HCT116 (cell line): Measurements from ENCODE around the gene SEPTIN2. TPM values are rescaled to one million over a fixed set of nuclear protein-coding genes. Genes with fewer than 3 reads are reported as not detected.
"Not testable (repeated sequence)": the region's sequence is repeated elsewhere in the genome, so short reads cannot be mapped to it uniquely, and the experiment has no call there.

Source experiments
- ATAC-seq: fragments of 200-7000 bp; cut with Tn5 transposase; 2 replicates; pipeline ENCODE4 v1.9.1; 2020; ENCODE audit warnings: mild to moderate bottlenecking, moderate library complexity
- BruUV-seq: library from RNA; stranded (reverse); fragments of 400-500 nt; replicated peaks from 2 replicates; lab custom pipeline; 2021; lab: Mats Ljungman, UMichigan
- CTCF ChIA-PET: fragments of 300-600 bp; sonication (Branson Sonifier 250); formaldehyde crosslinking; loops from one replicate; lab custom pipeline; 2021; ENCODE audit warnings: antibody characterized with exemption; lab: Charles Lee
- POLR2A ChIA-PET: fragments of 300-600, 350-600 bp; sonication (Branson Sonifier 250); formaldehyde crosslinking; loops from one replicate; lab custom pipeline; 2021; ENCODE audit warnings: antibody characterized with exemption; lab: Charles Lee
- RAD21 ChIA-PET, 2 experiments: fragments of 300-600 bp; sonication (Branson Sonifier 250); formaldehyde crosslinking; loops; one replicate each; lab custom pipeline; 2023; ENCODE audit warnings: low total read pairs in 2 of 2; ENCODE audit not compliant: uncharacterized antibody in 2 of 2, unreplicated experiment in 2 of 2, low non-redundant PET in 1 of 2; lab: Charles Lee
- DNase-seq: peaks from one replicate; pipeline ENCODE4 v3.0.0-alpha.2; 2010; ENCODE audit warnings: low read depth, low spot score
- H2AFZ ChIP-seq: fragments of 200-600 bp; shearing (Covaris generic), sonication (generic); 2 replicates; pipeline ENCODE4 v1.6.1; 2017; ENCODE audit warnings: low read depth, mixed run types, mixed read lengths, antibody characterized with exemption, low read length; ENCODE audit not compliant: poor library complexity, severe bottlenecking
- H3K27ac ChIP-seq: 2 replicates; pipeline ENCODE4 v1.5.1; 2012; ENCODE audit warnings: low read depth, low read length
- H3K27me3 ChIP-seq: fragments of 200-600 bp; sonication (generic); 2 replicates; pipeline ENCODE4 v1.6.1; 2016; ENCODE audit warnings: mixed run types, low read length, mixed read lengths; ENCODE audit not compliant: insufficient read depth
- H3K36me3 ChIP-seq, 2 experiments: fragments of 200-500 bp in 1 of 2; fragments of 200-600 bp in 1 of 2; sonication (Bioruptor generic) in 1 of 2; sonication (generic) in 1 of 2; 2 replicates each; pipeline versions ENCODE4 v1.5.1 to v1.6.1; 2014 to 2016; ENCODE audit warnings: low read length in 2 of 2, inconsistent platforms in 1 of 2, mixed read lengths in 1 of 2, mixed run types in 1 of 2; ENCODE audit not compliant: insufficient read depth in 2 of 2, control insufficient read depth in 1 of 2
- H3K4me1 ChIP-seq, 2 experiments: fragments of 200-600 bp in 1 of 2; sonication (generic) in 1 of 2; 2 replicates each; pipeline versions ENCODE4 v1.5.1 to v1.6.1; 2012 to 2017; ENCODE audit warnings: low read length in 2 of 2, inconsistent platforms in 1 of 2, mild to moderate bottlenecking in 1 of 2, mixed read lengths in 1 of 2, mixed run types in 1 of 2, moderate library complexity in 1 of 2; ENCODE audit not compliant: insufficient read depth in 2 of 2, control insufficient read depth in 1 of 2
- H3K4me2 ChIP-seq: fragments of 200-600 bp; sonication (generic); 2 replicates; pipeline ENCODE4 v1.6.1; 2017; ENCODE audit warnings: mixed run types, low read length, mixed read lengths
- H3K4me3 ChIP-seq, 2 experiments: fragments of 200-600 bp in 1 of 2; sonication (generic) in 1 of 2; replicated peaks in 1 of 2; 2 replicates each; pipeline ENCODE4 v1.5.1; 2011 to 2016; ENCODE audit warnings: low read length in 2 of 2, control low read depth in 1 of 2, low read depth in 1 of 2, mild to moderate bottlenecking in 1 of 2, mixed read lengths in 1 of 2, mixed run types in 1 of 2
- H3K79me2 ChIP-seq: fragments of 200-600 bp; sonication (generic); 2 replicates; pipeline ENCODE4 v1.6.1; 2017; ENCODE audit warnings: mild to moderate bottlenecking, mixed run types, low read length, moderate library complexity, mixed read lengths; ENCODE audit not compliant: insufficient read depth
- H3K9ac ChIP-seq: fragments of 200-600 bp; sonication (generic); 2 replicates; pipeline ENCODE4 v1.6.1; 2016; ENCODE audit warnings: low read length, mixed read lengths
- H3K9me2 ChIP-seq: fragments of 200-600 bp; sonication (generic), shearing (Covaris generic); 2 replicates; pipeline ENCODE4 v1.6.1; 2017; ENCODE audit warnings: mixed run types, mild to moderate bottlenecking, moderate library complexity; ENCODE audit not compliant: insufficient read depth
- H3K9me3 ChIP-seq, 2 experiments: fragments of 200-500 bp in 1 of 2; fragments of 200-600 bp in 1 of 2; sonication (Bioruptor generic) in 1 of 2; sonication (generic) in 1 of 2; 2 replicates each; pipeline ENCODE4 v1.6.1; 2014 to 2017; ENCODE audit warnings: low read length in 2 of 2, mixed read lengths in 2 of 2, inconsistent platforms in 1 of 2, low read depth in 1 of 2, mild to moderate bottlenecking in 1 of 2, mixed run types in 1 of 2, moderate library complexity in 1 of 2; ENCODE audit not compliant: control insufficient read depth in 1 of 2, insufficient read depth in 1 of 2
- H4K20me1 ChIP-seq: fragments of 200-600 bp; sonication (generic), shearing (Covaris generic); 2 replicates; pipeline ENCODE4 v1.6.1; 2017; ENCODE audit warnings: mixed run types, mild to moderate bottlenecking, moderate library complexity; ENCODE audit not compliant: insufficient read depth
- CTCF ChIP-seq, 3 experiments: fragments of 200-600 bp in 1 of 3; sonication (generic) in 1 of 3; IDR thresholded peaks in 2 of 3; conservative IDR thresholded peaks in 1 of 3; 2 replicates each; pipeline ENCODE4 v1.5.1; 2012 to 2017; ENCODE audit warnings: low read depth in 2 of 3, low read length in 2 of 3, antibody characterized with exemption in 1 of 3, borderline replicate concordance in 1 of 3, control low read depth in 1 of 3, mild to moderate bottlenecking in 1 of 3, mixed read lengths in 1 of 3, mixed run types in 1 of 3, moderate library complexity in 1 of 3; ENCODE audit not compliant: insufficient read depth in 1 of 3
- EZH2phosphoT487 ChIP-seq: fragments of 200-600 bp; IDR thresholded peaks from 2 replicates; pipeline ENCODE4 v1.6.1; 2018; ENCODE audit warnings: antibody characterized with exemption, borderline replicate concordance
- RAD21 ChIP-seq: IDR thresholded peaks from 2 replicates; pipeline ENCODE4 v1.6.1; 2012; ENCODE audit warnings: low read depth, mild to moderate bottlenecking
- intact Hi-C: fragments of 100-400 bp; cut with micrococcal nuclease; formaldehyde crosslinking; loops from 2 replicates; pipeline ENCODE4 v1.10.0; 2022
- total RNA-seq: library from RNA; stranded (reverse); gene quantifications from one replicate; pipeline ENCODE4 v1.2.1, GENCODE V29; 2021; ENCODE audit not compliant: unreplicated experiment

The SEPTIN2 gene
- total RNA-seq, 1 experiment from 2014 or later: 317 TPM

- Histone ChIP-seq H3K27ac (no peak overlapping the region), H3K4me1 (no peaks in the 10 kb centered on the region)
- RAD21 ChIA-PET: interaction anchor here in 1 of 2 experiments (1.2 kb wide), 1 partner anchor 16 kb away, joined by 3 read pairs; no protein-coding TSS in a partner anchor
- TF ChIP-seq EZH2phosphoT487: no peak
- TF ChIP-seq, all 23 proteins: peak for 0
- intact Hi-C loops: no loop called here
- Histone ChIP-seq H3K9me2 (no peaks in the 10 kb centered on the region), H3K4me3 (no peak overlapping the region), H3K9me3 (no peaks in the 10 kb centered on the region), H3K9ac (no peak overlapping the region), H3K36me3 (no peaks in the 10 kb centered on the region), H3K4me2 (no peak overlapping the region), H3K79me2 (no peaks in the 10 kb centered on the region; the same call in 1 of the 2 replicates), H4K20me1 (no peaks in the 10 kb centered on the region), H2AFZ (no peak overlapping the region), H3K27me3 (no peaks in the 10 kb centered on the region)
- ATAC-seq (no peak), DNase-seq (no peak)
- no TSS peak for BruUV-seq
- POLR2A ChIA-PET: no interaction called here
- CTCF ChIA-PET: interaction anchor here (0.7 kb wide), 1 partner anchor 34 kb away, joined by 3 read pairs; the partner anchor contains the start of gene FARP2
Observed at GRCh38 chr2:241390301-241391206, 74.8 kb downstream of the SEPTIN2 start.

- H3K27ac ChIP-seq: no peak overlapping the region
- TF ChIP-seq EZH2phosphoT487: no peak
- TF ChIP-seq RAD21: peak; percentile 65
- peak; percentile 16 to 49 (median 48); a peak in 5 of 6 replicates for TF ChIP-seq CTCF (IDR thresholded peaks at IDR 0.05 in 2 of 3, conservative IDR thresholded peaks at IDR 0.05 in 1 of 3; ENCODE audit: borderline replicate concordance in 1 of 3, insufficient read depth in 1 of 3, low read depth in 2 of 3, low read length in 2 of 3)
- intact Hi-C loops: no loop called here
- no peaks in the 10 kb centered on the region for H3K9me3 ChIP-seq
- no peaks in the 10 kb centered on the region for H3K4me1 ChIP-seq
- H3K9me2 ChIP-seq: no peaks in the 10 kb centered on the region
- H3K36me3 ChIP-seq: no peaks in the 10 kb centered on the region
- H3K4me2 ChIP-seq: no peak overlapping the region
- no peak overlapping the region for H3K9ac ChIP-seq
- peak; percentile 87 for ATAC-seq
- RAD21 ChIA-PET: interaction anchor here in 1 of 2 experiments (1.2 kb wide), 1 partner anchor 18 kb away, joined by 3 read pairs; no protein-coding TSS in a partner anchor
- DNase-seq: peak; percentile 22
- no TSS peak for BruUV-seq
- H4K20me1 ChIP-seq: no peaks in the 10 kb centered on the region
- H3K27me3 ChIP-seq: no peaks in the 10 kb centered on the region
- H3K4me3 ChIP-seq: no peak overlapping the region
- CTCF ChIA-PET: interaction anchor here (0.8 to 1.4 kb wide), 6 partner anchors 9 to 541 kb away, joined by 3 to 5 read pairs (median 4); no protein-coding TSS in a partner anchor
- H3K79me2 ChIP-seq: no peaks in the 10 kb centered on the region; the same call in 1 of the 2 replicates
- POLR2A ChIA-PET: no interaction called here
- no peak overlapping the region for H2AFZ ChIP-seq
Observed at GRCh38 chr2:241391892-241392665, 76.4 kb downstream of the SEPTIN2 start.

GRCh38 chr2:241392753-241393152, 77.0 kb downstream of the SEPTIN2 start:
- H4K20me1 ChIP-seq, H3K27ac ChIP-seq, intact Hi-C loops, H3K9me2 ChIP-seq, POLR2A ChIA-PET, RAD21 ChIA-PET, H3K27me3 ChIP-seq, H3K4me1 ChIP-seq, ATAC-seq, H3K4me2 ChIP-seq, DNase-seq, H3K9ac ChIP-seq, H3K79me2 ChIP-seq, H3K36me3 ChIP-seq, H3K4me3 ChIP-seq, H2AFZ ChIP-seq, BruUV-seq, H3K9me3 ChIP-seq: not testable (repeated sequence)
- CTCF ChIA-PET: interaction anchor here (0.8 to 1.4 kb wide), 6 partner anchors 9 to 542 kb away, joined by 3 to 5 read pairs (median 4); no protein-coding TSS in a partner anchor
